Measurements from ENCODE around the gene B3GLCT.

Gene B3GLCT

DNA sequence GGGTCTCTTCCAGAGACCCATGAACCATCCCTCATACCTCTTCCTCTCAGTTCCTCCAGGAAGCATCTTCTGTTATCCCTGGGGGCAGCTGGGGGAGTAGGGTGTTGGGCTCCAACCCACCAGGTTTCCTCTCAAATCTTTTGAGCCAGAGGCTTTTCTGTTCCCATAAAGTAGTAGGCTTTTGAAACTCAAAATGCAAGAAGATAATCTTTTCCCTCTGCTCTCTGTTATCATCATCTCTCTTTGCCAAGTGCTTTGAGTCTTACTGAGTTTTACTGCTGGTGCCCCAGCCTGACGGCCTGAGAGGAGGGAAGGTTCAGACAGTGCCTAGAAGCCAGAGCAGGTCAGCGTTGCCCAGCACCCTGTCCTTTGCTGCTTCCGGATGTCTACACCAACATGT, 157.2 kb downstream of the B3GLCT start:
- no peak for DNase-seq

GRCh38 chr13:31357581-31357980, 157.8 kb downstream of the B3GLCT start:
- DNase-seq, result no peak

GRCh38 chr13:31361673-31362072, 161.9 kb downstream of the B3GLCT start:
- DNase-seq, result no peak

DNA sequence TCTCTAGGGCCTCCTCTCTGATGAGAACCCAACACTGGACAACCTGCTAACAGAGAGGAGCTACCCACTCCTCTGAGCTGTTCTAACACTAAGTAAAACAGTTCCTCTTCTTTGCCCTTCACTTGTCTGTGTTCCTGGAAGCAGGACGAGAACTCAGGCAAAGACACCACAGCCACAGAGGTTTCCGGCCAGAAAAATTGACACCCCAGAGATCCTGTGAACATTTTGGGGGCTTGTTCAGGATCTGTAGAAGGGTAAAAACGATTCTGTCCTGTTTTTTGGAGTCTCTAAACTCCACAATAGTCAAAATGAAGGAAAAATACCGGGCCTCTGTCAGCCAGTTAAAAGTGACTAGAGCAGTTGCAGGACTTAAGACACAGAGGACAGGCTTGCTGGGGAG, 165.9 kb downstream of the B3GLCT start:
- no peak for DNase-seq

- DNase-seq, result no peak
These were observed 167.6 kb downstream of the B3GLCT start for GRCh38 chr13:31367410-31367809.

DNA sequence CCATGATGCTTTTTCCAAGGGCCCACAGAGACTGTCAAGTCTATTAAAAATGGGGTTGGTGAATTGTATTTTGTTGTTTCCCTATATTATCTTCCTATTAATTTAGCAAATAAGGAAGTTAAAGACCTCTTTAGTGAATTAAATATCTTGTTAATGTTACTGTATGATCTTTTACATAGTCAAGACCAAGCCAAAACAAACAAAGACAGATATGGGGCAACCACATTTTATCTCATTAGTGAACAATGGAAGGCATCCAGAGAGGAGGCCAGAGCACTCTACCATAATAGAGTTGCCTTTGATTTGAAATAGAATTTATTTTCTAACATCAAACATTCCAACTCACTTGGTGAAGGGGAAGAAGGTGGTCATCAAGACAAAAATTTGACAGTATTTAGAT, 169.4 kb downstream of the B3GLCT start:
- no peak for DNase-seq

- DNase-seq, result no peak
These were observed 172.7 kb downstream of the B3GLCT start for GRCh38 chr13:31372454-31372853.

DNA sequence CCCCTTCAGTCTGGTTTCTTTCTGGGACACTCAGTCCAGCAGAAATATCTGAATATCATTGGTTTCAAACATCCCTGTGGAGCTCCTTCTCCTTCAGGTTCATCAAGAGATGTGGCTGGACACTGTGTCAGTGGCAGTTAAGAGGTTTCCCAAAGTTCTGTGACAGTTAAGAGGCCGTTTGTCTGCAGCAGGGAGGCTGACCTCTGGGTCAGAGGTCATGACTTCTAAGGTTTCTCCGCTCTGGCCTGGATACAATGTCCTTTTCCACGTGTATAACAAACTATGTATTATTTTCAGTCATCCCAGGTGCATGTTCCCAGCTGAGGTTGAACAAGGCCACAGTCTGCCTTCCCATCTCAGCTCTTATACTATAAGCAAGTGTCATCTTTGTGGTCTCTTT, 174.9 kb downstream of the B3GLCT start:
- no peak for DNase-seq

DNA sequence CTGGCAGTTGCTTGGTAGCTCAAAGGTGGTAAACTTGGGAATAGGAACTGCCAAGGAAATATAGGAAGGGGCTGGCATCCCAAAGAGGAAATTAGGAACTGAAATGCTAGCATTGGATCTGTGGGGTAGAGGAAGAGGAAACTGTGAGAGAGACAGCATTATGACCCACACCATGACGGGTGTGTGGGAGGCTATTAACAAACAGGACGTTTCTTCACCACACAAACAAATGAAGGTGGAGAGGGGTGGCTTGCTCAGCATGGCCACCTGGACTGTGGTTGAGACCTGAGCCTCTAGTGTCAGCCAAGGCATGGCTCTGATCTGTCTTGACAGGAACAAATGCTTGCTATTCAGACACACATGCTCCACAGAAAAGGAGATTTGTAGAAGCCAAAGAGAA, 178.2 kb downstream of the B3GLCT start:
- no peak for DNase-seq

- no peak for DNase-seq
These were observed 180.9 kb downstream of the B3GLCT start for GRCh38 chr13:31380715-31381114.

All from activated naive CD4-positive, alpha-beta T cell treated with anti-CD3 and anti-CD28 coated beads, Interleukin-2, amount 50 U/mL, for 16 hours (primary cell).